ENCODE results near the gene SPAG9. TPM values are rescaled to one million over a fixed set of nuclear protein-coding genes. Genes with fewer than 3 reads are reported as not detected.
A peak's percentile ranks its signal among the peaks of the same experiment; 100 is the strongest.

The SPAG9 gene
- total and polyA plus RNA-seq, 2 experiments from 2014 or later = 13.7 to 45.0 TPM

DNA sequence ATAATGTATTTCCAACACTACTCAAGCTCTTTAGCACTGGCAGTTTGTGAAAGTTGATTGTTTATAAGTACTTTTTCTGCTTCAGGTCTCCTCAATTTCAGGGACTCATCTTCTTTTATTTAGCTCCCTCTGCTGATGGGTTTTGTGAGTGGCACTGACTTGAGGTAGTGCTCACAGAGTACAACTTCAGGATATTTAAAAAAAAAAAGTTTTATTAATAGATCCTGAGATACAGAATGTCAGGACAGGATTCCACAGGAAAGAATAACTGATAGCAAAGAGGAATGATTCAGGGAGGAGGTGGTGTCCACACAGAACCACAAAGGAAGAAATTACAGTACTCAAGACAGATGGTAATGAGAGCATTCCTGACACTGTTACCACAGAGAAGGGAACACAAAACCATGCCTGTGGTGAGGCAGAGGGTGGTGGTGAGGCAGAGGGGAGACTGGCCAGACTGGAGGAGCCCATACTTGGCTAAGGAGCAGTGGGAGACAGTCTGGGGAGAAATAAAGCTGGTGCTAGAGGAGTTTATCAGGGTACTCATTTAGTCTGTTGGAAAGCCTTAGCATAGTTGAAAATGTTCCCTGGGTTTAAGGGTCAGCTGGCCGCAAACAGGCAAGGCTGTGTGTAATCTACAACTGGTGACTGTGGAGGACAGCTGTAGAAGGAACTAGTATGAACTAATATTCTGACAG, 63.7 kb downstream of the SPAG9 start:
- Mint-ChIP-seq H3K27me3 (ENCODE audit: insufficient read depth, low read depth, poor library complexity) (peaks cover 3% of the 10 kb centered on the region), H3K4me3 (no peak overlapping the region), H3K4me1 (peaks cover 11% of the 10 kb centered on the region; the same call in 2 of the 3 replicates), H3K9me3 (no peaks in the 10 kb centered on the region), H3K36me3 (ENCODE audit: low read depth) (no peaks in the 10 kb centered on the region), H3K27ac (peak overlapping the region; percentile 21; the same call in 1 of the 2 replicates)
- H3K79me2 ChIP-seq (replicated peaks; ENCODE audit: insufficient read depth) = peaks cover 24% of the 10 kb centered on the region; the same call in 1 of the 2 replicates
- no peak overlapping the region for H3K4me3 ChIP-seq
- H3K36me3 ChIP-seq (ENCODE audit: insufficient read depth) = no peaks in the 10 kb centered on the region
- H3K4me1 ChIP-seq (ENCODE audit: insufficient read depth) = peaks cover 3% of the 10 kb centered on the region; the same call in 1 of the 2 replicates
- H3K27me3 ChIP-seq (ENCODE audit: insufficient read depth) = no peaks in the 10 kb centered on the region
- H3K27ac ChIP-seq (ENCODE audit: low read depth) = peak overlapping the region; percentile 81
- H2AFZ ChIP-seq = no peak overlapping the region
- no peak for TF ChIP-seq NANOG (IDR thresholded peaks at IDR 0.05; ENCODE audit: borderline replicate concordance)
- TF ChIP-seq, protein P1, sequence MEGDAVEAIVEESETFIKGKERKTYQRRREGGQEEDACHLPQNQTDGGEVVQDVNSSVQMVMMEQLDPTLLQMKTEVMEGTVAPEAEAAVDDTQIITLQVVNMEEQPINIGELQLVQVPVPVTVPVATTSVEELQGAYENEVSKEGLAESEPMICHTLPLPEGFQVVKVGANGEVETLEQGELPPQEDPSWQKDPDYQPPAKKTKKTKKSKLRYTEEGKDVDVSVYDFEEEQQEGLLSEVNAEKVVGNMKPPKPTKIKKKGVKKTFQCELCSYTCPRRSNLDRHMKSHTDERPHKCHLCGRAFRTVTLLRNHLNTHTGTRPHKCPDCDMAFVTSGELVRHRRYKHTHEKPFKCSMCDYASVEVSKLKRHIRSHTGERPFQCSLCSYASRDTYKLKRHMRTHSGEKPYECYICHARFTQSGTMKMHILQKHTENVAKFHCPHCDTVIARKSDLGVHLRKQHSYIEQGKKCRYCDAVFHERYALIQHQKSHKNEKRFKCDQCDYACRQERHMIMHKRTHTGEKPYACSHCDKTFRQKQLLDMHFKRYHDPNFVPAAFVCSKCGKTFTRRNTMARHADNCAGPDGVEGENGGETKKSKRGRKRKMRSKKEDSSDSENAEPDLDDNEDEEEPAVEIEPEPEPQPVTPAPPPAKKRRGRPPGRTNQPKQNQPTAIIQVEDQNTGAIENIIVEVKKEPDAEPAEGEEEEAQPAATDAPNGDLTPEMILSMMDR (conservative IDR thresholded peaks at IDR 0.05; ENCODE audit: low read depth in 2 of 2) = peak; percentile 70 to 83
- ATAC-seq (peak; percentile 100), DNase-seq (ENCODE audit: low spot score) (peak; percentile 80)
- H3K9me2 ChIP-seq (ENCODE audit: insufficient read depth) = no peaks in the 10 kb centered on the region
- no peaks in the 10 kb centered on the region for H4K20me1 ChIP-seq (replicated peaks; ENCODE audit: insufficient read depth)
- H3F3A ChIP-seq (replicated peaks; ENCODE audit: low read depth) = no peaks in the 10 kb centered on the region
- no peak overlapping the region for H3K4me2 ChIP-seq

DNA sequence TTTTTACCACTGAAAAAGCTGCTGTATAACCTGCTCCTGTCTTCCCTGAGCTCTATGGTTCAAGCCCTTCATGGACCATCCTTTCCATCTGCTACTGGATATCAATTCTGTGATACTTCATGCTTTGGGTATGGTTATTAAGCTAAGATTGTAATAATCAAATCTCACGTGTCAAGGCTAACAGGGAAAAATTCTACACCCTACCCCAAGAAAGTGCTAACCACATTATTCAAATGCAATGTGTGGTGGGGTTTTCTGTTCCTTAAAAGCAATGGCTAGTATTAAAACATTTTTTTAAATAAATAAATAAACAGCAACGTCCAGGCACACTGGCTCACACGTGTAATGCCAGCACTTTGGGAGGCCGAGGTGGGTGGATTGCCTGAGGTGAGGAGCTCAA, 65.9 kb downstream of the SPAG9 start:
- peaks cover 12% of the 10 kb centered on the region; the same call in 1 of the 2 replicates for H3K79me2 ChIP-seq (replicated peaks; ENCODE audit: insufficient read depth)
- H3K4me2 ChIP-seq = no peak overlapping the region
- no peaks in the 10 kb centered on the region for H3F3A ChIP-seq (replicated peaks; ENCODE audit: low read depth)
- H3K4me1 Mint-ChIP-seq = peaks cover 11% of the 10 kb centered on the region; the same call in 2 of the 3 replicates
- H3K9me2 ChIP-seq (ENCODE audit: insufficient read depth) = no peaks in the 10 kb centered on the region
- no peaks in the 10 kb centered on the region for H3K36me3 Mint-ChIP-seq (ENCODE audit: low read depth)
- no peak overlapping the region for H3K4me3 ChIP-seq
- H3K4me3 Mint-ChIP-seq = no peak overlapping the region
- no peak overlapping the region for H3K27ac ChIP-seq (ENCODE audit: low read depth)
- H3K27me3 Mint-ChIP-seq (ENCODE audit: insufficient read depth, low read depth, poor library complexity) = peaks cover 1% of the 10 kb centered on the region
- no peaks in the 10 kb centered on the region for H3K36me3 ChIP-seq (ENCODE audit: insufficient read depth)
- H3K27ac Mint-ChIP-seq = no peak overlapping the region
- H3K9me3 Mint-ChIP-seq = no peaks in the 10 kb centered on the region
- H3K4me1 ChIP-seq (ENCODE audit: insufficient read depth) = peaks cover 3% of the 10 kb centered on the region; the same call in 1 of the 2 replicates
- H3K27me3 ChIP-seq (ENCODE audit: insufficient read depth) = no peaks in the 10 kb centered on the region
- DNase-seq (ENCODE audit: low spot score) (no peak), ATAC-seq (no peak)
- no peak overlapping the region for H2AFZ ChIP-seq
- H4K20me1 ChIP-seq (replicated peaks; ENCODE audit: insufficient read depth) = no peaks in the 10 kb centered on the region
- TF ChIP-seq ZNF331 (CRISPR knock-in tag; IDR thresholded peaks at IDR 0.05; ENCODE audit: low read depth) (no peak), JUNB (IDR thresholded peaks at IDR 0.05; ENCODE audit: unreplicated experiment) (no peak), ZNF114 (CRISPR knock-in tag; IDR thresholded peaks at IDR 0.05) (no peak), POLR2AphosphoS5 (IDR thresholded peaks at IDR 0.05; ENCODE audit: low read depth) (no peak), EZH2 (IDR thresholded peaks at IDR 0.05; ENCODE audit: low read depth, unreplicated experiment) (no peak), EZH2phosphoT487 (IDR thresholded peaks at IDR 0.05; ENCODE audit: unreplicated experiment) (no peak), STAT1 (IDR thresholded peaks at IDR 0.05; ENCODE audit: unreplicated experiment) (no peak), CREB1 (CRISPR knock-in tag; IDR thresholded peaks at IDR 0.05; ENCODE audit: low read depth) (no peak)
- TF ChIP-seq, protein P2, sequence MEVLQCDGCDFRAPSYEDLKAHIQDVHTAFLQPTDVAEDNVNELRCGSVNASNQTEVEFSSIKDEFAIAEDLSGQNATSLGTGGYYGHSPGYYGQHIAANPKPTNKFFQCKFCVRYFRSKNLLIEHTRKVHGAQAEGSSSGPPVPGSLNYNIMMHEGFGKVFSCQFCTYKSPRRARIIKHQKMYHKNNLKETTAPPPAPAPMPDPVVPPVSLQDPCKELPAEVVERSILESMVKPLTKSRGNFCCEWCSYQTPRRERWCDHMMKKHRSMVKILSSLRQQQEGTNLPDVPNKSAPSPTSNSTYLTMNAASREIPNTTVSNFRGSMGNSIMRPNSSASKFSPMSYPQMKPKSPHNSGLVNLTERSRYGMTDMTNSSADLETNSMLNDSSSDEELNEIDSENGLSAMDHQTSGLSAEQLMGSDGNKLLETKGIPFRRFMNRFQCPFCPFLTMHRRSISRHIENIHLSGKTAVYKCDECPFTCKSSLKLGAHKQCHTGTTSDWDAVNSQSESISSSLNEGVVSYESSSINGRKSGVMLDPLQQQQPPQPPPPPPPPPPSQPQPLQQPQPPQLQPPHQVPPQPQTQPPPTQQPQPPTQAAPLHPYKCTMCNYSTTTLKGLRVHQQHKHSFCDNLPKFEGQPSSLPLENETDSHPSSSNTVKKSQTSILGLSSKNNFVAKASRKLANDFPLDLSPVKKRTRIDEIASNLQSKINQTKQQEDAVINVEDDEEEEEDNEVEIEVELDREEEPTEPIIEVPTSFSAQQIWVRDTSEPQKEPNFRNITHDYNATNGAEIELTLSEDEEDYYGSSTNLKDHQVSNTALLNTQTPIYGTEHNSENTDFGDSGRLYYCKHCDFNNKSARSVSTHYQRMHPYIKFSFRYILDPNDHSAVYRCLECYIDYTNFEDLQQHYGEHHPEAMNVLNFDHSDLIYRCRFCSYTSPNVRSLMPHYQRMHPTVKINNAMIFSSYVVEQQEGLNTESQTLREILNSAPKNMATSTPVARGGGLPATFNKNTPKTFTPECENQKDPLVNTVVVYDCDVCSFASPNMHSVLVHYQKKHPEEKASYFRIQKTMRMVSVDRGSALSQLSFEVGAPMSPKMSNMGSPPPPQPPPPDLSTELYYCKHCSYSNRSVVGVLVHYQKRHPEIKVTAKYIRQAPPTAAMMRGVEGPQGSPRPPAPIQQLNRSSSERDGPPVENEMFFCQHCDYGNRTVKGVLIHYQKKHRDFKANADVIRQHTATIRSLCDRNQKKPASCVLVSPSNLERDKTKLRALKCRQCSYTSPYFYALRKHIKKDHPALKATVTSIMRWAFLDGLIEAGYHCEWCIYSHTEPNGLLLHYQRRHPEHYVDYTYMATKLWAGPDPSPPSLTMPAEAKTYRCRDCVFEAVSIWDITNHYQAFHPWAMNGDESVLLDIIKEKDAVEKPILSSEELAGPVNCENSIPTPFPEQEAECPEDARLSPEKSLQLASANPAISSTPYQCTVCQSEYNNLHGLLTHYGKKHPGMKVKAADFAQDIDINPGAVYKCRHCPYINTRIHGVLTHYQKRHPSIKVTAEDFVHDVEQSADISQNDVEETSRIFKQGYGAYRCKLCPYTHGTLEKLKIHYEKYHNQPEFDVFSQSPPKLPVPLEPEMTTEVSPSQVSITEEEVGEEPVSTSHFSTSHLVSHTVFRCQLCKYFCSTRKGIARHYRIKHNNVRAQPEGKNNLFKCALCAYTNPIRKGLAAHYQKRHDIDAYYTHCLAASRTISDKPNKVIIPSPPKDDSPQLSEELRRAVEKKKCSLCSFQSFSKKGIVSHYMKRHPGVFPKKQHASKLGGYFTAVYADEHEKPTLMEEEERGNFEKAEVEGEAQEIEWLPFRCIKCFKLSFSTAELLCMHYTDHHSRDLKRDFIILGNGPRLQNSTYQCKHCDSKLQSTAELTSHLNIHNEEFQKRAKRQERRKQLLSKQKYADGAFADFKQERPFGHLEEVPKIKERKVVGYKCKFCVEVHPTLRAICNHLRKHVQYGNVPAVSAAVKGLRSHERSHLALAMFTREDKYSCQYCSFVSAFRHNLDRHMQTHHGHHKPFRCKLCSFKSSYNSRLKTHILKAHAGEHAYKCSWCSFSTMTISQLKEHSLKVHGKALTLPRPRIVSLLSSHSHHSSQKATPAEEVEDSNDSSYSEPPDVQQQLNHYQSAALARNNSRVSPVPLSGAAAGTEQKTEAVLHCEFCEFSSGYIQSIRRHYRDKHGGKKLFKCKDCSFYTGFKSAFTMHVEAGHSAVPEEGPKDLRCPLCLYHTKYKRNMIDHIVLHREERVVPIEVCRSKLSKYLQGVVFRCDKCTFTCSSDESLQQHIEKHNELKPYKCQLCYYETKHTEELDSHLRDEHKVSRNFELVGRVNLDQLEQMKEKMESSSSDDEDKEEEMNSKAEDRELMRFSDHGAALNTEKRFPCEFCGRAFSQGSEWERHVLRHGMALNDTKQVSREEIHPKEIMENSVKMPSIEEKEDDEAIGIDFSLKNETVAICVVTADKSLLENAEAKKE (CRISPR knock-in tag; IDR thresholded peaks at IDR 0.05) = no peak
- TF ChIP-seq, protein P3, sequence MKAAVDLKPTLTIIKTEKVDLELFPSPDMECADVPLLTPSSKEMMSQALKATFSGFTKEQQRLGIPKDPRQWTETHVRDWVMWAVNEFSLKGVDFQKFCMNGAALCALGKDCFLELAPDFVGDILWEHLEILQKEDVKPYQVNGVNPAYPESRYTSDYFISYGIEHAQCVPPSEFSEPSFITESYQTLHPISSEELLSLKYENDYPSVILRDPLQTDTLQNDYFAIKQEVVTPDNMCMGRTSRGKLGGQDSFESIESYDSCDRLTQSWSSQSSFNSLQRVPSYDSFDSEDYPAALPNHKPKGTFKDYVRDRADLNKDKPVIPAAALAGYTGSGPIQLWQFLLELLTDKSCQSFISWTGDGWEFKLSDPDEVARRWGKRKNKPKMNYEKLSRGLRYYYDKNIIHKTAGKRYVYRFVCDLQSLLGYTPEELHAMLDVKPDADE (IDR thresholded peaks at IDR 0.05) = no peak
